T follicular helper cell (primary cell): ENCODE results near the gene KCNMA1.

Source experiments
- DNase-seq: peaks from one replicate; pipeline ENCODE4 v3.0.0-alpha.2; 2020; ENCODE audit warnings: low read depth

Gene KCNMA1

DNA sequence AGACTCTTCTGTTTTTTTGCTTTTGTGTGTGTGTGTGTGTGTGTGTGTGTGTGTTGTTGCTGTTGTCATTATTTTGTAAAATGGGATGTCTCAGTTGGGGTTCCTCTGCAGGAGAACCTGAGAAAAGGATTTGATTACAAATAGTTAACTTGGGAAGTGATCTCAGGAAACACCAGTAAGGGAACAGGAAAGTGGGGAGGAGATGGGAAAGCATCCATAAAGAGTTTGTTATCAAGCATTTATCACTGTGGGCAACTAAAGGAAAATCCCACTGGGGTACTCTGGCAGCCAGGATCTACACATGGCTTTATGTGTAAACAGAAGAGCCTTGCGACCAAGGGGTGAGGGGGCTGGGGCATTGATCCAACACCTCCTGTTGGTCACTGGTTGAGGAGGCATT, 485.4 kb downstream of the KCNMA1 start:
- DNase-seq = no peak

DNA sequence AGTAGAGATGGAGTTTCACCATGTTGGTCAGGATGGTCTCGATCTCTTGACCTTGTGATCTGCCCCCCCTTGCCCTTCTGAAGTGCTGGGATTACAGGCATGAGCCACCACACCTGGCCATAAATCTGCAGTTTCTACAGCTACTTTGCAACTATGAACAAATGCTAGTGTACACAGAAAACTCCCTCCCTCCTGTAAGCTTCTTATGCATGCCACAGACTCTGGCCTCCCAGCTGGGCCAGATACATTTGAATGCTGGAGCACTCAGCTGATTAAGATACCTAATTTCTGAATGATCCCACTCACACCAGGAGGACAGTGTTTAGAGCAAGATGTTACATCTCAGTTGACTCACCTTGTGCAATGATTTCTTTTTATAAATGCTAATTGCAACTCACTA, 486.2 kb downstream of the KCNMA1 start:
- no peak for DNase-seq

DNA sequence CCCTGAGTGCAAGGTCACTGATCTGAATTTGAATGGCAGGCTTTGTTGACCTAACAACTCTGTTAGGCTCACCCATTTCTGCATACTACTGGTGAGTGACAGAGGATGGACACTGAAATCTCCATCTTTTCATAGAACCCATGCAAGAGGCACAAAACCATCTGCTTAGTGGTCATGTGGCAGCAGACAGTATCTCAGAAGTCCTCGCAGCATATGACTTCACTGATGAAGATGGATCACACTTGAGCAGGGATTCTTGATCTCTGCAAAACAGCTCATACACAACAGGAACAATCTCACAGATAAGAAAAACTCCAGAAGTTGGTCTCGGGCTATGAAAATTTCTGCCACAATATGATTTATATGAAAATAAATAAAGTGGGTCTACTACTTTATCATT, 487.9 kb downstream of the KCNMA1 start:
- no peak for DNase-seq

DNA sequence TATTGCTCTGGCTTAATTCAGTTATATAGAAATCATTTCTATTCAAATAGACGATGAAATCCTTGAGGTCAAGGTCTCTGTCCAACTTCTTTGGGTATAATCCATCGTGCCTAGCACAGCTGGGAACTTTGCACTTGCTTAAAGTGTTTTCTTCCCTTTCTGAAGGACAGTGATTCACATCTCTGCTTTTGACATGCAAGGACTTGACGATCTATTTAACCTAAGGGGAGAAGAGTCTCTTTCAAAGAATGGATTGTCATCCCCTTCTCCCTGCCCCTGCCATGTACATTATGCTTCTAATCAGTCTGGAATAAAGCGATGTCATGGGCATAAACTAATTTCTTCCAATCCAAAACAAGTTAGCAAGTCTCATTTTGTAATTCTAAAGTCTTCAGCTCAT, 488.6 kb downstream of the KCNMA1 start:
- DNase-seq = no peak

DNA sequence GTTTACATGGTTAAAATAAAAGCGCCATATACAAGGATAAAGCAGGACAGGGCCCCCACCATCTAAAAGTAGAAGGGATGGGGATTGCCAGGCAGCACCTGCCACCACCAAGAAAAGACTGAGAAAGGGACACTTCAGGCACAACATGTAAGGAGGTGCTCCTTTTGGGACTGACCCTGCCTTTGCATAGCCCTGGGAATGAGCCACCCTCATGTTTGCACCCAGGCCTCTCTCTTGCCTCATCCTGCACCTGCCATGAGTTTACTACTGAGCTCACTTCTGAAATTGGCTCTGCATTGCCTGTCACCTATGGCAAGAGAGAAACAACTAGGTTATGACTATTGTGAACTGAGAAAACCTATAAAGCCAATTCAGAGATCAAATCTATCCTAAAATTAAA, 489.7 kb downstream of the KCNMA1 start:
- no peak for DNase-seq

DNA sequence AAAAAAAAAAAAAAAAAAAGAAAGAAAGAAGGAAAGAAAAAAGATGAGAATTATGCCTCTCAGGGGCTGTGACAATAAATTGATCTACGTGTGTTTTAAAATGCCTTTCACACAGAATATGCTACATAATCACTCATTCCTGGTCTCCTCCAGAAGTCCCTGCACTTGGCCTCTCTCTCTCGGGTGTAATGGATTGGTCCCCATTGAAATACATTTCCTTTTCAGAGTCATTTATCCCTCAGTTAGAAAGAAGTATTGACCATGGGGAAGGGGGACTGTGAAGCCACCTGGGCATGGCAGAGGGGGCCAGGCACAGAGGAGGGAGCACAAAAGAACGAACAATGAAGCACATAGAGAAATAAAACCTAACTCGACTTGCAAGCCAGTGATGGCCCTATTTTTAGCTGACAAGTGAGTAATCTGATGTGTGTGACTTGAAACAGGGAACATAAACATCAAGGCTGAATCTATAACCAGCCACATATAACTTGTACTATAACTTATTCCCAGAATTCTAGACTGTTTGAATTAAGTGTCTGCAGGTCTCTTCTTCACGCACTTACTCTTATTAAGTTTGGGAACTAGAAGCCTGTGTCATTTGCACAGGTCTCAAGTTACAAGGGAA, 490.8 kb downstream of the KCNMA1 start:
- DNase-seq = no peak

DNA sequence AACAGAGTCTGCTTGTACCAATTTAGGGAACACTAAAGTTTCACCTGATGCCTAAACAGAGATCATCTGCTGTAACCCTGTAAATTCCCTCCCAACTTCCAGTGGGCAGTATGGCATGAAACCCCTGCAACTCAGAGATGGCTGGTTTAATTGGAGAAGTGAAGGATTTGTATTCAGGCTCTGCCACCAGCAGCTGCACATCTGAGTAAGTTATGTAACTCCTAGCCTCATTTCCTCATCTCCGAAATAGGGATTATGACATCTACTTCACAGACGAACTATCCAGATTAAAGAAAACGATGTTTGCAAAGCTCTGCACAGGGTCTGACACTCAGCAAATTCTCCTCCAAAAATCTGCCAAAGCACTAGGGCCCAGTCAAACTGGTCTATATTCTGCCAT, 493.0 kb downstream of the KCNMA1 start:
- DNase-seq = no peak

DNA sequence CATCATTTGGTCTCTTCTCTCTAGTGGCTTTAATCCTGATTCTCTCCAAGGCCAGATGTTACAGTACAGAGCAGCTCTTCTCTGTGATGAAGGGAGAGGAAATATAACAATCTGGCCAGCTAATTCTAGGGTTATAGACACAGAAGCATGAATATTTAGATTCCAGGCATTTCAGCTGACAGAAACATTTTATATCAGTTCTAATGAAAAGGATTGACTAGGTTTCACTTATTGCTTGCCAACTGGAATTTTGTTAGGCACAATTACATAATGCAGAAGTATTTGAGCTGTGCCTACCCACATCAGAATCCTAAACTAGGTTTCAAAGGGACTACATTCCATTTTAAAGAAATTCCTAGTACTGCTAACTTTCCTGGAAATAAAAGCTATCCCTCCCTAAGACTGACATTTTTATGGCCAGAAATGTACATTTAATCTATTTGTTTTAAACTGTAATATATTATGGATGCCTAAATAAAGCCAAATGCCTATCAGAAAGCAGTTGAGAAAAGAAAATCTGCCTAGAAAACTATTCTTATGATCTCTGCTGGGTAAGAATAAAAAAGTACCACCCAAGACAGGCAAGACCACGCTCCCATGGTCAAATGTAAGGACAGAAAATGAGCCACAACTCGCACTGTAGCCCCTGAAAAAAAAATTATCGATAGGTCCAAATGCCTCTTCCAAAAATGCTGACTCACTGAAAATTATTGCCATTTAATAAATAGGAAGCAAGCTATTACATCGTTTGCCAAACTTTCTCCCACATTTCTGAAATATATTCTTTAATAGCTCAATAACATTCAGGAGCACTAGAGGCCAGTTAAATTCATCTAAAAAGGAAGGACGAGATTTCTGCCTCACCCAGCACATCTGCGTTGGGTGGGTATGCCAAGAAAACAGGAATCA, 498.1 kb downstream of the KCNMA1 start:
- DNase-seq = no peak

DNA sequence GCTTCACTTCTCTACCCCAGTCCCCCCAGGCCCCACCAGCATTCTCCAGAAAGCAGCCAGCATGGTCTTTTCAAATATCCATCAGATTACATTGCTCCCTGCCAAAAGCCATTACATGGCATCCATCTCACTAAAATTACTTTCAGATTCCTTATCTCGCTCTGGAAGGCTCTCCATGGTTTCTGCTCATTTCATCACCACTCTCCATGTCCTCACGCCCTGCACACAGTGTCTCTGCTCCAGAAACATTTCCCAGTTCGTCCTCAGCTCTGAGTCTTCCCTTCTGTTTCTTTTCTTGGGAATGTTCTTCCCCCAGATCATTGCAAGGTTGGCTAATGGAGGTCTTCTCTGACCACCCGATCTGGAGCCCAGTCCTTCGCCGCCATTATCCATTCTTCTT, 499.1 kb downstream of the KCNMA1 start:
- DNase-seq = no peak

DNA sequence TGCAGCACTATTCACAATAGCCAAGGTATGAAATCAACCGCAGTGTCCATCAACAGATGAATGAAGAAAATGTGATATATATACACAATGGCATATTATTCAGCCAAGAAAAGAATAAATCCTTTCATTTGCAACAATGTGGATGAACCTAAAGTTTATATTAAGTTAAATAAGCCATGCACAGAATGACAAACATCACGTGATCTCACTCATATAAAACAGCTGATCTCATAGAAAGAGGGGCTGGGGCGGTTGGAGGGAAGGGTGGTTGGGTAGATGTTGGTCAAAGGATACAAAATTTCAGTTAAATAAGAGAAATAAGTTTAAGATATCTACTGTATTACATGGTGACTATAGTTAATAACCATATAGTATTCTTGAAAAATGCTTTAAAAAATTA, 502.1 kb downstream of the KCNMA1 start:
- DNase-seq = no peak

DNA sequence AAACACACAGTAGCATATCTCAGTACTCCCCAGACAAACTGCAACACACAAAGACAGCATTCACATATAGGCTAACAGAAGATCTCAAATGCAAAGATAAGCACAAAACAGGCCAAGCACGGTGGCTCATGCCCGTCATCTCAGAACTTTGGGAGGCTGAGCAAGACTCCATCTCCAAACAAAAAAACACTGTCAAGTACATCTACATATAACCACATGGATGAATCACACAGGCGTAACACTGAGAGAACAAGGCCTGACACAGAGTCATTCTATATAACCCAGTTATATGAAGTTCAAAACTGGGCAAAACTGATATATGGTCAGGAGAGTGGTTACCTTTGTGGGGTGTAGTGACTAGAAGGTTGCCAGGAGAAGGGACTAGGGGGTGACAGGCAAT, 506.4 kb downstream of the KCNMA1 start:
- DNase-seq = no peak

DNA sequence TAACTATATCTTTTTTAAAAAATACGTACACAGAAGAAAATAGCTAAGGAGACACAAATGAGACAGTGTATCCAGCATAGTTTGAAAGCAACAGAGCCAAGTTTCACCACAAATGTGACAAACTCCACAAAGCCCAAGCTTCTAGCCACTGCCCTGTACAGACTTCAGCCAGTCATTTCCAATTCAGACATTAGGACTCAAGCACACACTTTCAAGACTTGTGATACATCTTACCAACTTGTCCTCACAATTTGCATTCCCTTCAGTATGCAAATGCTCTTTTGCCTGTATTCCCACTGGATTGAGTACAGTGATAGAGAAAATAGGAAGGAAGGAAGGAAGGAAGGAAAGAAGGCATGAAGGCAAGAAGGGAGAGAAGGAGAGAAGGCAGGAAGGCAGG, 510.4 kb downstream of the KCNMA1 start:
- DNase-seq = no peak

DNA sequence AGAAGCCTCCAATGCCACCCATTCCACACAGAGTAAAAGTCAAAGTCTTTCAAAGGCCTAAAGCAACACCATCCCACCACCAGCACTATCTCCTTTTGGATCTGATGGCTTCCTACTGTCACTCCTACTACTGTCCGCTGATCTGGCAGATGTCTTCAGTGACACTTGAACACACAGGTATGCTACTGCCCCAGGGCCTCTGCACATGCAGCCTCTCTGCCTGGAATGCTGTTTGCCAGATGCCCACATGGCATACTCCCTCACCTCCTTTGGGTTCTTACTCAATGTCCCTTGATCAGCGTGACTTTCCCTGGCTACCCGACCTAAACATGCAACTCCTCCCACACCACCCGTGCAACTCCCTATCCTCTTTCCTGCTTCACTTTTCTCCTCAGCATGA, 512.4 kb downstream of the KCNMA1 start:
- no peak for DNase-seq

DNA sequence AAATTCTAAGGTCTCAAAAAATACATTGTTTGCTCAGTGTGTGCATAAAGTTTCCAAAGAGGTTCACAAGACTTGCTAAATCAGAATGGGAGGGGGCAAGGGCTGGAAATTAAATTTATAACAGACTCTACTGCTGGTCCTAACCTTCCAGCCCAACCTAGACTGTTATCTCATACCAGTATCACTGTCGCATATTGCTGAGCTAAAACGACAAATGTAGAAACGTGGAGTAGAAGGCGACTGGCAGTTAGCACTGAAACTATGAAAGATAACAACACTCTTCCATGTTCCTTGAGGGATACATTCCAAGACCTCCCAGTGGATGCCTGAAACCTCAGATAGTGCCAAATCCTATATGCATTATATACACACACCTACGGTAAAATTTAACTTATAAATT, 514.3 kb downstream of the KCNMA1 start:
- no peak for DNase-seq

DNA sequence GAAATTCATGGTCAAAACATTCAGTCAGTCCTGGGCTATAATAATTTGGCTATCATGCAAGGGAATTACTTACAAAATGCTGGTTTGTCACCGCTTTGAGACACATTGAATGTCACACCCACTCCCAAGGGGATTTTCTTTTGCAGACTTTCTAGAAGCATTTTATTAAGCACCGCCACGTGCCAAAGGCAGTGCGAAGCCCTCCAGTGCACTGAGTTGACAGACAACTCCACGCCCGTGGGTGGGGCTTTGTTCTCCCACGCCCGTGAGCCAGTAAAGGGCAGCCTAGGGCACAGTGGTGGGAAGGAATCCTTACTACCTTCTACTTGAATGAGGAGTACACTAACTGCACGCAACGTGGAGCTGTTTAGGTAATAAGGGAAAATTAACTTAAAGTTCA, 515.8 kb downstream of the KCNMA1 start:
- DNase-seq = no peak

DNA sequence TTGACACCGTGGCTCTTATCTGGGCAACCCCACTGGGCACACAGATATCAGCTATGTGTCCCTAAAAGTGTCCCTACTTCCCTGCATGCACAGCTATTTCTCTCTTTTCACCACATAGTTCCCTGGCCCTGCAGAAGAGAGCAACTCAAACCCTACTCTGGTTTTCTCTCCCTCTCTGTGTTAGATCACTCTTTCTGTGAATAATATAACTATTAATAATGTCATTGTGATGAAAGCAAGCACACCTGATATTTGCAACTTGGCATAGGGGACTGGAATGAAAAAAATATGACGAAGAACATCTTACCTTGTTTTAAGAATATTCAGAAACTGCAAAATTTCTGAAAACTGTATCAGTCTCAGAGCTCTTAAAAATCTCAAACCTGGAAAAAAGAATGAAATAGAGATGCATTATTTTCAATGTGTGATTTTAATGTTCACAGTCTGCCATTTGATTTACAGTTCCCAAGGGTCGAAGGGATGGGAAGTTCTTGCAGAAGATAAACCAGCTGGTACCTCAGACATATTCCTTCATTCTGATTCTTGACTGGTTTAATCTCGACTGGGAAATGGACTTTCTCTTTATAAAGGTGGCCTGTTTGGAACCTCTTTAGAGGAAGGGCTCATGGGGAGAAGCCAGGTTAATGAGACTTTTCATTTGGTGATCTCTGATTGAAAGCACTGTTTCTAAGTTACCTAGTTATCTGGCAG, 516.8 kb downstream of the KCNMA1 start:
- no peak for DNase-seq

DNA sequence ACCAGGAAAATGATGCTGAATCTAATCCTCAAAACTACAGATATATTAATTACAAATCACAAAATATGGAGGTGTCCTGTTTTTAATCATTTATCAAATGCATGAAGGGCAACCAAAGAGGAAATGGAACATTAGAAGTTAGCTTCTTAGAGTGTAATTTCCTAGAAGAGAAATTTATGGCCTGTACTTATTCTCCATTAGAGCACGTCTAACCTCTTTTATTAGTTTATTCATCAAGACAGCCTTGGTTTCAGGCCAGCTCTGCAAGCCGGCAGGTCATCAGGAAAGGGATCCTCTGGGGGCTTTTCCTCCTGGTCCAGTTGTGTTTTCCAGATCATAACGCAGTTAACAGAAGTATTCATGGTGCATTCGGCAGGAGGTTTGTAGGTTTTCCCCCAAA, 517.6 kb downstream of the KCNMA1 start:
- no peak for DNase-seq

DNA sequence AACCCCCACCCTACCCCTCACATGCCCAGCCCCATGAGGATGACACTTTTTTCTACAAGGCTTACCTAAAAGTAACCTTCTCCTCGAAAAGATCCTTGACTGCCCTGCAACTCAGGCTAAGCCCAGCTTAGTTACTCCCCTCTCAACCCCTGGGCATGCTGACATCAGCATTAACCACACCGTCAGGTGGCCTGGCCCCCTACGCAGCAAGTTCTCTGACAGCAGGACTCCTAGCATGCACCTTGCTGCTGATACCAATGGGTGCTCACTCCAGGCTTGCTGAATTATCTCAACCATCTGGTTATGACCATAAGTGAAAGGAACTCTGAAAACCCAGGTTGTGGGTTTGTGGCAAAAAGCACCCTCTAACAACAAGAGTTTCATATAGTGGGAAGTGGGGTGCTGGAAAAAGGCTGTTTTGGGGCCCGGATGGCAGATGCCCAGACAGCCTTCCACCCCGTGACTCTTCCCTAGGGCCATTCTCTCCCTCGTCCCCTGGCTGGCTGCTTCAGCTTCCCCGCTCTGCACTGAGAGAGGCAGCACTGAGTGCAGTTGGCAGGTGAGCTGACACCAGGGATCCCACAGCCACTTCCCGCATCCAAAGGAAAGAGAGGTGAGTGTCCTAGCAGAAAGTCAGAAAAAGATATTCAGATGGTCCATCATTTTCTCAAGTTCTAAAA, 518.9 kb downstream of the KCNMA1 start:
- no peak for DNase-seq

DNA sequence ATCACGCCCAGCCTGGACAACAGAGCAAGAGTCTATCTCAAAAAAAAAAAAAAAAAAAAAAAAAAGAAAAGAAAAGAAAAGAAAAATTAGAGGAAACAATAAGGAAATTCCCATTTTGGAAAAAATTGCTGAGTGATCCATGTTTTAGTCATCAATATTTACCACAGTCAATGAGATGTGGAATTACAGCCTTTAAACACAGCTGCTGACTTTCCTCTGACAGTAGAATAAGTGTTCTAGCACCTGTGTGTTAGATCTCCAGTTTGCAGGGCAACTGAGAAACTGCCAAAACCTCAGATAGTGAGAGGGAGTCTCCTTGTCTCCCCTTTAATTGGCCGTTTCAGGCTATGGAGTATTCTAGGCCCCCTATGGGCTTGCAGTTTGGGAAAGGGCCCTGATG, 520.1 kb downstream of the KCNMA1 start:
- no peak for DNase-seq

DNA sequence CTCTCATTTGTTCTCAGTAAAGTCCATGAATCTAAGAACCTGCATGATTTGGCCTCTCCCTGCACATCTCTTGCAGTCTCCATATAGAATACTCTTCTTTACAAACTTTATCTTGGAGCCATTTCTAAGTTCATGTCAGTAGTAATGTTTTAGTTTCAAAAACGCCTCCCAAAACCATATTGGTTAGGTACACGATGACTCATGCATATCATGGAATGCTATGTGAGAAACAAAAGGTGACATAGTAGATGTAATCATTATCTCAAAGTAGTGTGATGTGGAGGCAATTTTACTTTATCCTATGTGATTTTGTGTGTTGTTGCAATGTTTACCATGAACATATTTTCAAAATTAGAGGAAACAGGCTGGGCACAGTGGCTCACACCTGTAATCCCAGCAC, 520.7 kb downstream of the KCNMA1 start:
- DNase-seq = no peak

DNA sequence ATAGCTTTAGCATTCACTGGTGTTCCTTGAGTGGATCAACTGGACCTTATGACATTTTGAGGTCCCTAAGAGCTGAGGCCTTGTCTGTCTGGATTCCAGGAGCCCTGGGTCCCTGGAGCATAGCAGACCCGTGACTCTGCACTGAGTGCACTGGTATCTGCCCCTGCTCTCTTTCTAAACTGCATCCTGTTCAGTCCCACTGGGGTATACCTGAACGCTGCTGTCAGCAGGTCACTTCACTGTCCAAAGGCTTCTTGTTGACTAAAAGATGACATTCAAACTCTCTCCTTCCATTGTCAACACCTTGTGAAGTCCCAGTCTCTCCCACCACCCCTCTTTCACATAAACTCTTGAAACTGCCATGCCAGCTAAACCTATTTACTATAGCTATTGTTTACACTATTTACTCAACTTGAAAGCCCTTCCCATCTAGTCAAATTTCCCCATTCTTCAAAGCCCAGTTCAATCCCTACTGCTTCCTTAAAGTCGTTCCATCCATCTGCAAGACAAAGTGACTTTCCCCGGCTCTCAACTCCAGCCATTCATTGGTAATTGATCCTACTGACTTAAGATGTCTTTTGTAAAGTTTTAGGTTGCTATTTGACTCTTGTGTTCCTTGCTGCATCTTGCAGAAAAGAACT, 523.3 kb downstream of the KCNMA1 start:
- DNase-seq = no peak
